Left ventricle myocardium superior (tissue), 1 donor: Measurements from ENCODE around the gene BPIFA2. TPM values are rescaled to one million over a fixed set of nuclear protein-coding genes. Genes with fewer than 3 reads are reported as not detected.

Experiments used
- ATAC-seq: fragments of 200-7000 bp; cut with Tn5 transposase; one replicate; pipeline ENCODE4 v1.9.1; 2020; ENCODE audit warnings: mild to moderate bottlenecking, moderate library complexity
- DNase-seq: peaks from one replicate; pipeline ENCODE4 v3.0.0-alpha.2; 2020
- intact Hi-C: fragments of 100-400 bp; cut with micrococcal nuclease; formaldehyde crosslinking; loops from one replicate; pipeline ENCODE4 v1.11.0; 2022
- total RNA-seq: library from RNA; stranded (reverse); fragmentation: NEBNext Ultra II Directional; extraction: Animal tissue kit (Norgen Biotek cat#: 25700); gene quantifications from one replicate; pipeline ENCODE4 v1.2.1, GENCODE V29; 2021
- donor health status: DM: no; HTN: yes; CAD: no; lungs with severe emphysema.

Gene BPIFA2
- total RNA-seq, 1 donor from 2014 or later = not detected

- no peak for DNase-seq
- intact Hi-C loops = no loop called here
Observed at GRCh38 chr20:33187491-33187890, 19.5 kb downstream of the BPIFA2 start.

GRCh38 chr20:33188421-33188820 lies 20.5 kb downstream of the BPIFA2 start:
- no peak for DNase-seq
- intact Hi-C loops = no loop called here
- no peak for ATAC-seq

More at GRCh38 chr20:33187491-33187890, 19.5 kb downstream of the BPIFA2 start:
- no peak for ATAC-seq

GRCh38 chr20:33191484-33191883 lies 23.5 kb downstream of the BPIFA2 start:
- intact Hi-C loops = no loop called here
- DNase-seq (no peak), ATAC-seq (no peak)

GRCh38 chr20:33191955-33192354 lies 24.0 kb downstream of the BPIFA2 start:
- no peak for DNase-seq
- intact Hi-C loops = no loop called here
- ATAC-seq = no peak

- intact Hi-C loops = no loop called here
- ATAC-seq (no peak), DNase-seq (no peak)
Observed at GRCh38 chr20:33192912-33193501, 25.0 kb downstream of the BPIFA2 start.

- no peak for ATAC-seq
Observed at GRCh38 chr20:33199026-33199425, 31.1 kb downstream of the BPIFA2 start.

GRCh38 chr20:33202451-33202850 lies 34.5 kb downstream of the BPIFA2 start:
- intact Hi-C loops = no loop called here
- no peak for ATAC-seq

More at GRCh38 chr20:33199026-33199425, 31.1 kb downstream of the BPIFA2 start:
- DNase-seq = no peak
- intact Hi-C loops = no loop called here

GRCh38 chr20:33203444-33203843 lies 35.5 kb downstream of the BPIFA2 start:
- intact Hi-C loops = no loop called here
- DNase-seq = no peak
- ATAC-seq = no peak

More at GRCh38 chr20:33202451-33202850, 34.5 kb downstream of the BPIFA2 start:
- no peak for DNase-seq

- peak; percentile 60 for DNase-seq
- ATAC-seq = peak; percentile 72
Observed at GRCh38 chr20:33209789-33210188, 41.8 kb downstream of the BPIFA2 start.

GRCh38 chr20:33210371-33210770 lies 42.4 kb downstream of the BPIFA2 start:
- ATAC-seq = no peak
- no peak for DNase-seq
- intact Hi-C loops = no loop called here

More at GRCh38 chr20:33209789-33210188, 41.8 kb downstream of the BPIFA2 start:
- intact Hi-C loops = no loop called here

- intact Hi-C loops = no loop called here
- DNase-seq = no peak
- peak; percentile 41 for ATAC-seq
Observed at GRCh38 chr20:33211817-33212424, 44.0 kb downstream of the BPIFA2 start.

- ATAC-seq (no peak), DNase-seq (no peak)
- intact Hi-C loops = no loop called here
Observed at GRCh38 chr20:33217052-33217451, 49.1 kb downstream of the BPIFA2 start, which contains the start of gene BPIFA3. Gene BPIFA3 (plus strand): TSS chr20:33217352. CDS start chr20:33217537, 185 bp downstream.

- ATAC-seq = no peak
- DNase-seq = no peak
- intact Hi-C loops = no loop called here
Observed at GRCh38 chr20:33224399-33224798, 56.4 kb downstream of the BPIFA2 start.

GRCh38 chr20:33229843-33230242 lies 61.9 kb downstream of the BPIFA2 start:
- intact Hi-C loops = no loop called here
- no peak for DNase-seq
- no peak for ATAC-seq

Other genes starting within 250 kb of the BPIFA2 start
- gene SUN5, start 163.7 kb upstream of the BPIFA2 start, total RNA-seq = not detected
- not detected for gene BPIFB2, start 160.5 kb upstream of the BPIFA2 start, total RNA-seq
- gene BPIFB6, start 136.5 kb upstream of the BPIFA2 start, total RNA-seq = not detected
- gene BPIFB3, start 114.3 kb upstream of the BPIFA2 start, total RNA-seq = not detected
- gene BPIFB4, start 88.5 kb upstream of the BPIFA2 start, total RNA-seq = not detected
- not detected for gene BPIFA3, start 49.2 kb downstream of the BPIFA2 start, total RNA-seq
- gene BPIFA1, start 67.8 kb downstream of the BPIFA2 start, total RNA-seq = not detected
- gene BPIFB1, start 115.1 kb downstream of the BPIFA2 start, total RNA-seq = not detected
- gene CDK5RAP1, start 233.4 kb downstream of the BPIFA2 start, total RNA-seq = 20.6 TPM